Measurements from ENCODE around the gene CDH10. TPM values are rescaled to one million over a fixed set of nuclear protein-coding genes. Genes with fewer than 3 reads are reported as not detected.

Gene CDH10
- 4.9 and 5.3 TPM in 2 replicates for polyA plus RNA-seq (2014; cell fraction: cytosol; rRNA removed)
- 6.4 and 7.2 TPM in 2 replicates for polyA plus RNA-seq (2014; cell fraction: nucleus; rRNA removed)

- peak; percentile 93 for DNase-seq (ENCODE audit: low spot score)
Measured at GRCh38 chr5:24644761-24645160, at the start of gene CDH10. Gene CDH10, minus strand, starts transcription at chr5:24644978. Its CDS starts 51,488 bp downstream, at chr5:24593490.

- DNase-seq (ENCODE audit: low spot score) = no peak
Measured at GRCh38 chr5:24693609-24694008, 48.8 kb upstream of the CDH10 start.

GRCh38 chr5:24691074-24691473 is 46.3 kb upstream of the CDH10 start:
- DNase-seq (ENCODE audit: low spot score) = no peak

- DNase-seq (ENCODE audit: low spot score) = no peak
Measured at GRCh38 chr5:24681106-24681505, 36.3 kb upstream of the CDH10 start.

GRCh38 chr5:24668050-24668449 is 23.3 kb upstream of the CDH10 start:
- no peak for DNase-seq (ENCODE audit: low spot score)

GRCh38 chr5:24649531-24649930 is 4.8 kb upstream of the CDH10 start:
- DNase-seq (ENCODE audit: low spot score) = no peak

- no peak for DNase-seq (ENCODE audit: low spot score)
Measured at GRCh38 chr5:24646915-24647314, 2.1 kb upstream of the CDH10 start.

- no peak for DNase-seq (ENCODE audit: low spot score)
Measured at GRCh38 chr5:24645483-24645882, 705 bp upstream of the CDH10 start.

GRCh38 chr5:24643880-24644279 is 898 bp downstream of the CDH10 start:
- DNase-seq (ENCODE audit: low spot score) = no peak

GRCh38 chr5:24643156-24643555 is 1.6 kb downstream of the CDH10 start:
- DNase-seq (ENCODE audit: low spot score) = no peak

GRCh38 chr5:24642022-24642421 is 2.8 kb downstream of the CDH10 start:
- peak; percentile 64 for DNase-seq (ENCODE audit: low spot score)

GRCh38 chr5:24635209-24635608 is 9.6 kb downstream of the CDH10 start:
- no peak for DNase-seq (ENCODE audit: low spot score)

GRCh38 chr5:24633715-24634325 is 11.0 kb downstream of the CDH10 start:
- peak; percentile 58 for DNase-seq (ENCODE audit: low spot score)

GRCh38 chr5:24632353-24632752 is 12.4 kb downstream of the CDH10 start:
- no peak for DNase-seq (ENCODE audit: low spot score)

- no peak for DNase-seq (ENCODE audit: low spot score)
Measured at GRCh38 chr5:24630918-24631317, 13.9 kb downstream of the CDH10 start.

- no peak for DNase-seq (ENCODE audit: low spot score)
Measured at GRCh38 chr5:24629798-24630197, 15.0 kb downstream of the CDH10 start.

- no peak for DNase-seq (ENCODE audit: low spot score)
Measured at GRCh38 chr5:24624872-24625271, 19.9 kb downstream of the CDH10 start.

- no peak for DNase-seq (ENCODE audit: low spot score)
Measured at GRCh38 chr5:24623624-24624023, 21.2 kb downstream of the CDH10 start.

GRCh38 chr5:24623031-24623430 is 21.7 kb downstream of the CDH10 start:
- peak; percentile 26 for DNase-seq (ENCODE audit: low spot score)

- peak; percentile 32 for DNase-seq (ENCODE audit: low spot score)
Measured at GRCh38 chr5:24621792-24622191, 23.0 kb downstream of the CDH10 start.

GRCh38 chr5:24616566-24616965 is 28.2 kb downstream of the CDH10 start:
- no peak for DNase-seq (ENCODE audit: low spot score)

- no peak for DNase-seq (ENCODE audit: low spot score)
Measured at GRCh38 chr5:24615159-24615558, 29.6 kb downstream of the CDH10 start.

GRCh38 chr5:24609706-24610105 is 35.1 kb downstream of the CDH10 start:
- DNase-seq (ENCODE audit: low spot score) = no peak

GRCh38 chr5:24606971-24607370 is 37.8 kb downstream of the CDH10 start:
- DNase-seq (ENCODE audit: low spot score) = peak; percentile 97

Data from SK-N-DZ (cell line).